RWPE2 (cell line): ENCODE measurements around the gene GRIP1.

Source experiments
- ATAC-seq: fragments of 200-7000 bp; cut with Tn5 transposase; 3 replicates; pipeline ENCODE4 v1.9.1; 2021; ENCODE audit warnings: low read depth
- DNase-seq: peaks from one replicate; pipeline ENCODE4 v3.0.0-alpha.2; 2020; ENCODE audit warnings: low spot score
- H3K27ac ChIP-seq: fragments of 450-650 bp; 2 replicates; pipeline ENCODE4 v1.5.1; 2017; ENCODE audit warnings: mild to moderate bottlenecking; ENCODE audit not compliant: poor library complexity, severe bottlenecking
- H3K27me3 ChIP-seq: fragments of 250-450 bp; sonication (Bioruptor Pico); 2 replicates; pipeline ENCODE4 v1.5.1; 2021; ENCODE audit warnings: mild to moderate bottlenecking, moderate library complexity; ENCODE audit not compliant: insufficient read depth, poor library complexity, severe bottlenecking
- H3K36me3 ChIP-seq: fragments of 250-450 bp; sonication (Bioruptor Pico); 2 replicates; pipeline ENCODE4 v1.5.1; 2020; ENCODE audit warnings: low read depth, mild to moderate bottlenecking, moderate library complexity
- H3K4me1 ChIP-seq: fragments of 250-450 bp; sonication (Bioruptor Pico); 2 replicates; pipeline ENCODE4 v1.5.1; 2021; ENCODE audit warnings: mild to moderate bottlenecking, moderate library complexity; ENCODE audit not compliant: insufficient read depth, poor library complexity, severe bottlenecking
- H3K4me3 ChIP-seq: fragments of 250-450 bp; sonication (Bioruptor Pico); 2 replicates; pipeline ENCODE4 v1.5.1; 2021; ENCODE audit warnings: mild to moderate bottlenecking, moderate library complexity; ENCODE audit not compliant: severe bottlenecking
- H3K9me3 ChIP-seq: fragments of 250-450 bp; sonication (Bioruptor Pico); 2 replicates; pipeline ENCODE4 v1.5.1; 2021; ENCODE audit warnings: mild to moderate bottlenecking, moderate library complexity; ENCODE audit not compliant: severe bottlenecking
- CTCF ChIP-seq: fragments of 450-650 bp; IDR thresholded peaks from one replicate; pipeline ENCODE4 v1.5.1; 2017; ENCODE audit warnings: mild to moderate bottlenecking, moderate library complexity; ENCODE audit not compliant: poor library complexity, severe bottlenecking

GRIP1 gene

GRCh38 chr12:66629138-66629870 lies 49.6 kb downstream of the GRIP1 start:
- Histone ChIP-seq H3K4me3 (no peak overlapping the region), H3K36me3 (no peaks in the 10 kb centered on the region), H3K27ac (no peak overlapping the region), H3K27me3 (no peaks in the 10 kb centered on the region), H3K4me1 (peaks cover 18% of the 10 kb centered on the region), H3K9me3 (no peaks in the 10 kb centered on the region)
- DNase-seq (no peak), ATAC-seq (no peak)
- no peak for TF ChIP-seq CTCF

GRCh38 chr12:66627988-66628317 lies 50.9 kb downstream of the GRIP1 start:
- Histone ChIP-seq H3K4me1 (peaks cover 12% of the 10 kb centered on the region), H3K27me3 (no peaks in the 10 kb centered on the region), H3K27ac (no peak overlapping the region), H3K9me3 (no peaks in the 10 kb centered on the region), H3K4me3 (no peak overlapping the region), H3K36me3 (no peaks in the 10 kb centered on the region)
- DNase-seq: no peak
- no peak for TF ChIP-seq CTCF
- no peak for ATAC-seq

GRCh38 chr12:66627270-66627987 lies 51.4 kb downstream of the GRIP1 start:
- DNase-seq: no peak
- H3K27ac ChIP-seq: no peak overlapping the region
- TF ChIP-seq CTCF: no peak
- no peak for ATAC-seq
- H3K36me3 ChIP-seq: no peaks in the 10 kb centered on the region
- peaks cover 7% of the 10 kb centered on the region for H3K4me1 ChIP-seq
- no peak overlapping the region for H3K4me3 ChIP-seq
- no peaks in the 10 kb centered on the region for H3K27me3 ChIP-seq
- no peaks in the 10 kb centered on the region for H3K9me3 ChIP-seq

GRCh38 chr12:66624806-66625205 lies 54.1 kb downstream of the GRIP1 start:
- TF ChIP-seq CTCF: no peak
- ATAC-seq: no peak
- no peak for DNase-seq
- H3K4me3 ChIP-seq: no peak overlapping the region
- H3K27me3 ChIP-seq: no peaks in the 10 kb centered on the region
- H3K27ac ChIP-seq: no peak overlapping the region
- peaks cover 9% of the 10 kb centered on the region for H3K4me1 ChIP-seq
- no peaks in the 10 kb centered on the region for H3K9me3 ChIP-seq
- H3K36me3 ChIP-seq: no peaks in the 10 kb centered on the region

- Histone ChIP-seq H3K27ac (no peak overlapping the region), H3K27me3 (no peaks in the 10 kb centered on the region), H3K4me1 (peaks cover 10% of the 10 kb centered on the region), H3K4me3 (no peak overlapping the region), H3K9me3 (no peaks in the 10 kb centered on the region), H3K36me3 (no peaks in the 10 kb centered on the region)
- DNase-seq (no peak), ATAC-seq (peak; percentile 38; the same call in 1 of the 3 replicates)
- TF ChIP-seq CTCF: no peak
Observed at GRCh38 chr12:66623455-66623854, 55.4 kb downstream of the GRIP1 start.
